Fibroblast of lung (primary cell): ENCODE data around the gene ABCB11.

Experiments used
- CTCF ChIP-seq, 2 donors: IDR thresholded peaks in 1 of 2; conservative IDR thresholded peaks in 1 of 2; 1 replicate in 1 of 2; 2 replicates in 1 of 2; pipeline ENCODE4 v1.5.1; 2011 to 2012; ENCODE audit warnings: low read length in 2 of 2, control low read depth in 1 of 2, inconsistent platforms in 1 of 2, low read depth in 1 of 2, mild to moderate bottlenecking in 1 of 2
- EZH2 ChIP-seq: IDR thresholded peaks from 2 replicates; pipeline ENCODE4 v1.5.1; 2012; ENCODE audit warnings: low read length, control low read depth, mild to moderate bottlenecking; ENCODE audit errors: missing control alignments

- no peak for TF ChIP-seq CTCF (conservative IDR thresholded peaks at IDR 0.05 in 1 of 2, IDR thresholded peaks at IDR 0.05 in 1 of 2; ENCODE audit: low read depth in 1 of 2, low read length in 2 of 2)
- TF ChIP-seq EZH2: no peak
Observed at GRCh38 chr2:169006665-169007064, 24.5 kb downstream of the ABCB11 start.
